Naive thymus-derived CD4-positive, alpha-beta T cell (primary cell): ENCODE results near the gene RPUSD1. TPM values are rescaled to one million over a fixed set of nuclear protein-coding genes. Genes with fewer than 3 reads are reported as not detected.
A peak's percentile ranks its signal among the peaks of the same experiment; 100 is the strongest.

Experiments used
- ATAC-seq: fragments of 150-1000 bp; cut with Tn5 transposase; 2 replicates; pipeline ENCODE4 v1.10.0; 2021; ENCODE audit warnings: mild to moderate bottlenecking, moderate library complexity
- CTCF ChIA-PET: fragments of 350-600 bp; sonication (Branson Sonifier 250); formaldehyde crosslinking; loops from one replicate; lab custom pipeline; 2021; ENCODE audit warnings: antibody characterized with exemption; lab: Charles Lee
- POLR2A ChIA-PET: fragments of 350-600 bp; sonication (Branson Sonifier 250); formaldehyde crosslinking; loops from one replicate; lab custom pipeline; 2021; ENCODE audit warnings: antibody characterized with exemption, inconsistent platforms; lab: Charles Lee
- DNase-seq, 9 donors: peaks; one replicate each; pipeline versions ENCODE4 v3.0.0 to v3.0.0-alpha.2; 2020 to 2022; ENCODE audit warnings: mixed read lengths in 1 of 9
- H3K27ac ChIP-seq: one replicate; pipeline ENCODE4 v1.7.0; 2013; ENCODE audit warnings: mild to moderate bottlenecking, low read depth, low read length, moderate library complexity
- H3K27me3 ChIP-seq, 2 donors: one replicate each; pipeline ENCODE4 v1.7.0; 2013; ENCODE audit warnings: low read length in 2 of 2, mild to moderate bottlenecking in 2 of 2, moderate library complexity in 2 of 2; ENCODE audit not compliant: control insufficient read depth in 2 of 2, insufficient read depth in 2 of 2
- H3K36me3 ChIP-seq, 3 experiments: 1 replicate in 2 of 3; 2 replicates in 1 of 3; pipeline ENCODE4 v1.7.0; 2013; ENCODE audit warnings: low read length in 3 of 3, mild to moderate bottlenecking in 3 of 3, moderate library complexity in 1 of 3; ENCODE audit not compliant: insufficient read depth in 3 of 3, control insufficient read depth in 2 of 3
- H3K4me1 ChIP-seq, 2 donors: one replicate each; pipeline ENCODE4 v1.7.0; 2013; ENCODE audit warnings: low read length in 2 of 2, mild to moderate bottlenecking in 2 of 2, moderate library complexity in 1 of 2; ENCODE audit not compliant: control insufficient read depth in 2 of 2, insufficient read depth in 2 of 2
- H3K4me3 ChIP-seq: 2 replicates; pipeline ENCODE4 v1.7.0; 2013; ENCODE audit warnings: mild to moderate bottlenecking, low read length
- H3K9me3 ChIP-seq, 3 experiments: 1 replicate in 2 of 3; 2 replicates in 1 of 3; pipeline ENCODE4 v1.7.0; 2013; ENCODE audit warnings: low read length in 3 of 3; ENCODE audit not compliant: control insufficient read depth in 2 of 3
- H3K27ac Mint-ChIP-seq, 9 donors: one replicate each; pipeline ENCODE4 v1.8.0; 2020 to 2022; ENCODE audit warnings: mixed read lengths in 9 of 9, mild to moderate bottlenecking in 8 of 9, moderate library complexity in 5 of 9, inconsistent platforms in 2 of 9
- H3K27me3 Mint-ChIP-seq, 5 donors: one replicate each; pipeline ENCODE4 v1.8.0; 2021 to 2022; ENCODE audit warnings: mixed read lengths in 5 of 5, mild to moderate bottlenecking in 1 of 5
- H3K36me3 Mint-ChIP-seq, 5 donors: one replicate each; pipeline ENCODE4 v1.8.0; 2020 to 2022; ENCODE audit warnings: mixed read lengths in 5 of 5, mild to moderate bottlenecking in 3 of 5, inconsistent platforms in 1 of 5
- H3K4me1 Mint-ChIP-seq, 7 donors: one replicate each; pipeline ENCODE4 v1.8.0; 2020 to 2022; ENCODE audit warnings: mixed read lengths in 7 of 7, mild to moderate bottlenecking in 3 of 7, inconsistent platforms in 1 of 7
- H3K4me3 Mint-ChIP-seq, 10 donors: one replicate each; pipeline ENCODE4 v1.8.0; 2020 to 2022; ENCODE audit warnings: mild to moderate bottlenecking in 10 of 10, mixed read lengths in 10 of 10, moderate library complexity in 6 of 10, inconsistent platforms in 2 of 10
- H3K9me3 Mint-ChIP-seq, 11 donors: one replicate each; pipeline ENCODE4 v1.8.0; 2020 to 2022; ENCODE audit warnings: mixed read lengths in 11 of 11, mild to moderate bottlenecking in 4 of 11, inconsistent platforms in 1 of 11, moderate library complexity in 1 of 11
- intact Hi-C, 2 donors: fragments of 100-400 bp; cut with micrococcal nuclease; formaldehyde crosslinking; loops; one replicate each; pipeline ENCODE4 v1.15.1; 2023
- polyA plus RNA-seq, 2 donors: library from polyadenylated mRNA; unstranded; fragments of 300-500 nt; fragmentation: Illumina TruSeq; gene quantifications; one replicate each; pipeline ENCODE4 v1.2.3, GENCODE V29; 2021
- total RNA-seq, 6 experiments: library from RNA in 5 of 6; stranded (reverse) in 5 of 6; gene quantifications; 1 replicate in 5 of 6; 2 replicates in 1 of 6; pipeline ENCODE4 v1.2.3 and lab custom pipeline; 2021 to 2026

The RPUSD1 gene
- total and polyA plus RNA-seq, 7 experiments from 2014 or later, result 16.3 to 42.9 (median 30.3) TPM

DNA sequence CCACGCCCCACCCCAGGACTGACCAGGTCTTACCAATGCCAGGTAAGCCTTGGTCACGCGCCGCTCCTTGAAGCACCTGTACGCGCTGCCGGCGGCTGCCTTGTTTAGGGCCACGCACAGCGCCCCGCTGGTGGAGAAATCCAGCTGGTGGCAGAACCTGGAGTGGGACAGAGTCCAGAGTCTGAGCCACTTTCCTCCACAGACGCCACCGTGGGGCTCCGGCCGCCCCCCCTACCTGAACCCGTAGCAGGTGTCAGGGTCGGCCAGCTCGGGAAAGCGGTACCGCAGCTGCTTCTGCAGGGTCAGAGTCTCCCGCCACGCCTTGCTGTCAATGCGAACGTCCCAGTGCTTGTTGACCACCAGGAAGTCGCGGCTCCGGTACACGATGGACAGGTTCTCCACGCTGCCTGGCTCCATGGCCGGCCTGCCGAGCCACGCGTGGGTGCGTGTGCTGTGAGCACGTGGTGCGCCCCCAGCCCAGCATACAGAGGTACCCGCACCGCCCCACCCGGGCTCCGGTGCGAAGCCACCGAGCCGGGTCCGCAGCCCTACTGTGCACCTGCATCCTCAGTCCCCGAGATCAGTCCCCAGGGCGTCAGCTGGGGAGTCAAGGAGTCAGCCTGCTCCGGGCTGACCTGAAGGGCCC is 737 bp downstream of the RPUSD1 start:
- Histone ChIP-seq H3K27ac (peak overlapping the region; percentile 83), H3K27me3 (no peaks in the 10 kb centered on the region), H3K4me3 (peak overlapping the region; percentile 74), H3K36me3 (peaks cover 0 to 26% (median 0%) of the 10 kb centered on the region in 3 experiments), H3K9me3 (no peaks in the 10 kb centered on the region), H3K4me1 (peaks cover 5 to 8% of the 10 kb centered on the region in 2 donors)
- no peak for DNase-seq
- POLR2A ChIA-PET, result no interaction called here
- peak overlapping the region in 6 of 9 donors; percentile 53 to 89 (median 78) for H3K27ac Mint-ChIP-seq
- CTCF ChIA-PET, result interaction anchor here (0.6 to 1.1 kb wide), 2 partner anchors 194 to 216 kb away, joined by 3 read pairs; partner anchors contain the start of gene SOX8
- peaks cover 0 to 2% (median 0%) of the 10 kb centered on the region in 11 donors for H3K9me3 Mint-ChIP-seq
- H3K4me1 Mint-ChIP-seq, result peaks cover 0 to 14% (median 5%) of the 10 kb centered on the region in 7 donors
- H3K27me3 Mint-ChIP-seq, result no peaks in the 10 kb centered on the region
- intact Hi-C loops, result loop anchor here (5.0 kb wide), 2 partner anchors 90 to 185 kb away; partner anchors contain the start of gene LMF1 (in 1 of the 2)
- no peak for ATAC-seq
- peaks cover 0 to 6% (median 0%) of the 10 kb centered on the region in 5 donors for H3K36me3 Mint-ChIP-seq
- H3K4me3 Mint-ChIP-seq, result peak overlapping the region; percentile 78 to 90 (median 86)

- no peak overlapping the region for H3K27ac ChIP-seq
- no peaks in the 10 kb centered on the region for H3K27me3 ChIP-seq
- Mint-ChIP-seq H3K36me3 (no peaks in the 10 kb centered on the region), H3K27ac (peak overlapping the region in 3 of 9 donors; percentile 5 to 32 (median 21)), H3K27me3 (no peaks in the 10 kb centered on the region), H3K4me3 (peak overlapping the region; percentile 45 to 90 (median 70)), H3K4me1 (peaks cover 0 to 14% (median 5%) of the 10 kb centered on the region in 7 donors), H3K9me3 (peaks cover 0 to 2% (median 0%) of the 10 kb centered on the region in 11 donors)
- POLR2A ChIA-PET, result interaction anchor here (0.7 to 1.5 kb wide), 2 partner anchors 72 to 73 kb away, joined by 3 to 4 read pairs; no protein-coding TSS in a partner anchor
- peaks cover 0 to 14% (median 0%) of the 10 kb centered on the region in 3 experiments for H3K36me3 ChIP-seq
- DNase-seq, result peak; percentile 50 to 82 (median 73)
- peak; percentile 24 for ATAC-seq
- H3K4me1 ChIP-seq, result peaks cover 5 to 8% of the 10 kb centered on the region in 2 donors
- CTCF ChIA-PET, result interaction anchor here (0.8 to 3.1 kb wide), 3 partner anchors 65 to 196 kb away, joined by 3 to 24 read pairs (median 3); partner anchors contain the start of gene SOX8
- no peak overlapping the region for H3K4me3 ChIP-seq
- intact Hi-C loops, result loop anchor here (1.0 to 5.0 kb wide), 3 partner anchors 75 to 186 kb away; partner anchors contain the start of gene LMF1 (in 1 of the 2)
- H3K9me3 ChIP-seq, result no peaks in the 10 kb centered on the region
Measured at GRCh38 chr16:785563-786535, 2.3 kb downstream of the RPUSD1 start.

DNA sequence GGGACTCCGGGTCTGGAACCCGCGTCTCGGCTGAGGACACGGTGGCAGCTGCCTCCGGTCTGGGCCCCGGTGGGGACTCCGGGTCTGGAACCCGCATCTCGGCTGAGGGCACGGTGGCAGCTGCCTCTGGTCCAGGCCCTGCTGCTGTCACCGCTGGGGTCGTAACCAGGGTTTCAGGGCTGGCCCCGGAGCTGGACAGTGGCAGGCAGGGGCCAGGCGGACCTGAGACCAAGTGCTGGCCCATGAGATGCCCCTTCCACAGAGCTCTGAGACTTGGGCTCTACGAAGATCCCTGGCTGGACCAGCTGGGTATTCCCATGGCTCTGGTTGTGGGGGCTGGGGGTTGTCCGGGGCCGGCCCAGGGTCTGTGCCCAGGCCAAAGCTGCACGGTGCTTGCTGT is 3.8 kb downstream of the RPUSD1 start:
- peaks cover 0 to 14% (median 5%) of the 10 kb centered on the region in 7 donors for H3K4me1 Mint-ChIP-seq
- no peaks in the 10 kb centered on the region for H3K36me3 Mint-ChIP-seq
- H3K4me3 ChIP-seq, result no peak overlapping the region
- no peaks in the 10 kb centered on the region for H3K27me3 ChIP-seq
- no peak overlapping the region for H3K4me3 Mint-ChIP-seq
- DNase-seq (no peak), ATAC-seq (no peak)
- H3K4me1 ChIP-seq, result peaks cover 5 to 8% of the 10 kb centered on the region in 2 donors
- no peaks in the 10 kb centered on the region for H3K9me3 ChIP-seq
- H3K27ac ChIP-seq, result no peak overlapping the region
- no peak overlapping the region for H3K27ac Mint-ChIP-seq
- H3K9me3 Mint-ChIP-seq, result peaks cover 0 to 2% (median 0%) of the 10 kb centered on the region in 11 donors
- peaks cover 0 to 14% (median 0%) of the 10 kb centered on the region in 3 experiments for H3K36me3 ChIP-seq
- no peaks in the 10 kb centered on the region for H3K27me3 Mint-ChIP-seq
- ChIA-PET POLR2A (no interaction called here), CTCF (interaction anchor here (0.5 to 3.1 kb wide), 4 partner anchors 32 to 72 kb away, joined by 3 to 24 read pairs (median 3); no protein-coding TSS in a partner anchor)
- intact Hi-C loops, result no loop called here

- Histone ChIP-seq H3K36me3 (peaks cover 0 to 14% (median 0%) of the 10 kb centered on the region in 3 experiments), H3K9me3 (no peaks in the 10 kb centered on the region), H3K4me3 (no peak overlapping the region), H3K27me3 (no peaks in the 10 kb centered on the region), H3K4me1 (peaks cover 5 to 8% of the 10 kb centered on the region in 2 donors), H3K27ac (no peak overlapping the region)
- peaks cover 0 to 2% (median 0%) of the 10 kb centered on the region in 11 donors for H3K9me3 Mint-ChIP-seq
- H3K4me3 Mint-ChIP-seq, result no peak overlapping the region
- no peak overlapping the region for H3K27ac Mint-ChIP-seq
- CTCF ChIA-PET, result interaction anchor here (0.6 to 3.1 kb wide), 4 partner anchors 47 to 72 kb away, joined by 3 to 24 read pairs (median 6); no protein-coding TSS in a partner anchor
- H3K36me3 Mint-ChIP-seq, result no peaks in the 10 kb centered on the region
- no peak for DNase-seq
- intact Hi-C loops, result no loop called here
- POLR2A ChIA-PET, result interaction anchor here (1.0 kb wide), 1 partner anchor 8 kb away, joined by 3 read pairs; no protein-coding TSS in a partner anchor
- peaks cover 0 to 14% (median 5%) of the 10 kb centered on the region in 7 donors for H3K4me1 Mint-ChIP-seq
- H3K27me3 Mint-ChIP-seq, result no peaks in the 10 kb centered on the region
- no peak for ATAC-seq
Measured at GRCh38 chr16:783404-784161, 4.6 kb downstream of the RPUSD1 start.

GRCh38 chr16:782766-783403 is 5.3 kb downstream of the RPUSD1 start:
- Mint-ChIP-seq H3K27ac (no peak overlapping the region), H3K4me3 (no peak overlapping the region), H3K36me3 (no peaks in the 10 kb centered on the region), H3K27me3 (no peaks in the 10 kb centered on the region), H3K4me1 (peaks cover 0 to 14% (median 5%) of the 10 kb centered on the region in 7 donors), H3K9me3 (peaks cover 0 to 2% (median 0%) of the 10 kb centered on the region in 11 donors)
- no peaks in the 10 kb centered on the region for H3K9me3 ChIP-seq
- ChIA-PET CTCF (interaction anchor here (0.6 to 0.9 kb wide), 2 partner anchors 47 to 71 kb away, joined by 4 to 7 read pairs; no protein-coding TSS in a partner anchor), POLR2A (interaction anchor here (1.0 kb wide), 1 partner anchor 7 kb away, joined by 3 read pairs; no protein-coding TSS in a partner anchor)
- no peak overlapping the region for H3K27ac ChIP-seq
- H3K36me3 ChIP-seq, result peaks cover 0 to 13% (median 0%) of the 10 kb centered on the region in 3 experiments
- H3K4me3 ChIP-seq, result no peak overlapping the region
- intact Hi-C loops, result no loop called here
- no peak for ATAC-seq
- no peak for DNase-seq
- H3K4me1 ChIP-seq, result peaks cover 5 to 8% of the 10 kb centered on the region in 2 donors
- no peaks in the 10 kb centered on the region for H3K27me3 ChIP-seq
